OCI-LY7 (cell line): ENCODE results near the gene TCF12. TPM values are rescaled to one million over a fixed set of nuclear protein-coding genes. Genes with fewer than 3 reads are reported as not detected.
"Not testable (repeated sequence)": the region's sequence is repeated elsewhere in the genome, so short reads cannot be mapped to it uniquely, and the experiment has no call there.

Experiments
- BruUV-seq: library from RNA; stranded (reverse); fragments of 400-500 nt; replicated peaks from 2 replicates; lab custom pipeline; 2021; lab: Mats Ljungman, UMichigan
- CTCF ChIA-PET: fragments of 300-600 bp; sonication (Branson Sonifier 250); formaldehyde crosslinking; loops from one replicate; lab custom pipeline; 2022; ENCODE audit warnings: antibody characterized with exemption; ENCODE audit not compliant: unreplicated experiment; lab: Charles Lee
- POLR2A ChIA-PET: fragments of 300-600 bp; sonication (Branson Sonifier 250); formaldehyde crosslinking; loops from one replicate; lab custom pipeline; 2022; ENCODE audit warnings: antibody characterized with exemption; lab: Charles Lee
- DNase-seq: peaks from one replicate; pipeline ENCODE4 v3.0.0-alpha.2; 2015; ENCODE audit warnings: low spot score
- H2AFZ ChIP-seq: fragments of 200-600 bp; sonication (generic), shearing (Covaris generic); 2 replicates; pipeline ENCODE4 v1.6.1; 2014; ENCODE audit warnings: mild to moderate bottlenecking, antibody characterized with exemption, low read length, moderate library complexity
- H3K27ac ChIP-seq: fragments of 200-600 bp; sonication (generic); 2 replicates; pipeline ENCODE4 v1.5.1; 2014; ENCODE audit warnings: mixed run types, low read depth, mild to moderate bottlenecking, moderate library complexity, low read length, inconsistent platforms; ENCODE audit not compliant: poor library complexity, severe bottlenecking
- H3K36me3 ChIP-seq: fragments of 200-600 bp; sonication (generic); 2 replicates; pipeline ENCODE4 v1.6.1; 2014; ENCODE audit warnings: mild to moderate bottlenecking, antibody characterized with exemption, low read length, moderate library complexity, mixed read lengths; ENCODE audit not compliant: insufficient read depth
- H3K4me1 ChIP-seq: fragments of 200-600 bp; sonication (generic); 2 replicates; pipeline ENCODE4 v1.5.1; 2014; ENCODE audit warnings: mild to moderate bottlenecking, low read length; ENCODE audit not compliant: insufficient read depth, poor library complexity, severe bottlenecking
- H3K4me2 ChIP-seq: fragments of 200-600 bp; sonication (generic); 2 replicates; pipeline ENCODE4 v1.6.1; 2014; ENCODE audit warnings: mild to moderate bottlenecking, low read length
- H3K4me3 ChIP-seq: fragments of 200-600 bp; sonication (generic); 2 replicates; pipeline ENCODE4 v1.5.1; 2014; ENCODE audit warnings: mild to moderate bottlenecking, low read depth, low read length; ENCODE audit not compliant: poor library complexity, severe bottlenecking
- H3K79me2 ChIP-seq: fragments of 200-600 bp; sonication (generic); 2 replicates; pipeline ENCODE4 v1.6.1; 2016; ENCODE audit warnings: low read depth, mild to moderate bottlenecking, low read length, moderate library complexity, mixed read lengths; ENCODE audit not compliant: insufficient read depth
- H3K9me2 ChIP-seq: fragments of 200-600 bp; sonication (generic); 2 replicates; pipeline ENCODE4 v1.6.1; 2016; ENCODE audit warnings: mild to moderate bottlenecking, low read length, mixed read lengths; ENCODE audit not compliant: insufficient read depth
- H3K9me3 ChIP-seq: fragments of 200-600 bp; sonication (generic); 2 replicates; pipeline ENCODE4 v1.6.1; 2014; ENCODE audit warnings: mild to moderate bottlenecking, mixed run types, low read length, mixed read lengths
- H4K20me1 ChIP-seq: fragments of 200-600 bp; sonication (generic); 2 replicates; pipeline ENCODE4 v1.6.1; 2014; ENCODE audit warnings: mild to moderate bottlenecking, antibody characterized with exemption, low read length, moderate library complexity, mixed read lengths; ENCODE audit not compliant: insufficient read depth
- CTCF ChIP-seq: fragments of 200-600 bp; sonication (generic); conservative IDR thresholded peaks from 2 replicates; pipeline ENCODE4 v1.5.1; 2014; ENCODE audit warnings: mild to moderate bottlenecking, antibody characterized with exemption, low read length, moderate library complexity, mixed read lengths
- EZH2phosphoT487 ChIP-seq: fragments of 200-600 bp; sonication (generic); IDR thresholded peaks from 2 replicates; pipeline ENCODE4 v1.6.1; 2018; ENCODE audit warnings: low read depth, borderline replicate concordance, mild to moderate bottlenecking, mixed run types, antibody characterized with exemption, low read length, moderate library complexity, mixed read lengths
- intact Hi-C: fragments of 100-400 bp; cut with micrococcal nuclease; formaldehyde crosslinking; loops from one replicate; pipeline ENCODE4 v1.10.0; 2022; ENCODE audit not compliant: unreplicated experiment
- total RNA-seq, 2 experiments: library from RNA; depleted of rRNA in 1 of 2; stranded (reverse); fragments of >200 nt in 1 of 2; shearing (Covaris generic) in 1 of 2; gene quantifications; 2 replicates each; pipeline ENCODE4 v1.2.3, GENCODE V29; 2014 to 2022

Gene TCF12
- total RNA-seq, 2 experiments from 2014 or later, result 51.6 to 139 TPM

GRCh38 chr15:57005244-57005643, 86.8 kb downstream of the TCF12 start:
- H3K4me1 ChIP-seq, result no peaks in the 10 kb centered on the region
- no peaks in the 10 kb centered on the region for H3K9me3 ChIP-seq
- H3K9me2 ChIP-seq, result no peaks in the 10 kb centered on the region
- no peak for DNase-seq
- H3K27ac ChIP-seq, result no peak overlapping the region
- BruUV-seq, result no TSS peak
- TF ChIP-seq CTCF (no peak), EZH2phosphoT487 (no peak)
- ChIA-PET POLR2A (interaction anchor here (0.7 to 1.0 kb wide), 2 partner anchors 67 to 248 kb away, joined by 3 to 5 read pairs; no protein-coding TSS in a partner anchor), CTCF (no interaction called here)
- no peaks in the 10 kb centered on the region for H3K36me3 ChIP-seq
- H3K4me3 ChIP-seq, result no peak overlapping the region
- no peak overlapping the region for H3K4me2 ChIP-seq
- no peak overlapping the region for H2AFZ ChIP-seq
- intact Hi-C loops, result no loop called here
- H3K79me2 ChIP-seq, result no peaks in the 10 kb centered on the region
- no peaks in the 10 kb centered on the region for H4K20me1 ChIP-seq

DNA sequence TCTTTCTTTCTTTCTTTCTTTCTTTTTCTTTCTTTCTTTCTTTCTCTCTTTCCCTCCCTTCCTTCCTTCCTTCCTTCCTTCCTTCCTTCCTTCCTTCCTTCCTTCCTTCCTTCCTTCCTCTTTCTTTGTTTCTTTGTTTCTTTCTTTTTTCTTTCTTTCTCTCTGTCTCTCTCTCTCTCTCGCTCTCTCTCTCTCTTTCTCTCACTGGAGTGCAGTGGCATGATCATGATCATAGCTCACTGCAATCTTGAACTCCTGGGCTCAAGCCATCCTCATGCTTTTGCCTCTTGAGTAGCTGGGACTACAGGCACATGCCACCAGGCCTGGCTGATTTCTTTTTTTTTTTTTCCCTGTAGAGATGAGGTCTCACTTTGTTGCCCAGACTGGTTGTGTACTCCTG, 89.4 kb downstream of the TCF12 start:
- H4K20me1 ChIP-seq, BruUV-seq, intact Hi-C loops, H3K79me2 ChIP-seq, H3K27ac ChIP-seq, H3K4me3 ChIP-seq, H3K9me3 ChIP-seq, POLR2A ChIA-PET, H3K4me1 ChIP-seq, H3K9me2 ChIP-seq, DNase-seq, H3K4me2 ChIP-seq, H3K36me3 ChIP-seq, CTCF ChIA-PET, H2AFZ ChIP-seq: not testable (repeated sequence)

DNA sequence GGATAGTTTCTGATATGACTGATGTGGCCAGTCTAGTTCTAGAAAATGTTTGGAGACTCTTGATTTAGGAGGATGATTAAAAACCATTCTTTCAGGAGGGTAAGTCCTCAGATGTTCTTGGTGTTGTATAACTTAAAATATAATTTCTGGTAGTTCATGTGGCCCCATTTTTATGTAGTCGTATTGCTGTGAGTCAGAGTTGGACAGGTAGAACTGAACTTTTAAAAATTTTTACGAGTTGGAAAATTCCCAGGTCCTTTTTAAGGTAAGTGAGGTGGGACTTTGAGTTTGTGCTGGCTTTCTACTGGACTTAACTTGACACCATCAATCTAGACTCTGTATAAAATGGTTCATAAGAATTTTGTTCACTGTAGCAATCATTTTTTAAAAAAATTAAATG, 92.3 kb downstream of the TCF12 start:
- H3K4me1 ChIP-seq, result no peaks in the 10 kb centered on the region

More for the DNA sequence above, 92.3 kb downstream of the TCF12 start:
- Histone ChIP-seq H3K27ac (no peak overlapping the region), H3K9me2 (no peaks in the 10 kb centered on the region), H4K20me1 (0 out of 2 replicates have a peak, but pooled peaks cover 3% of the 10 kb centered on the region), H3K4me2 (no peak overlapping the region), H3K79me2 (no peaks in the 10 kb centered on the region), H3K4me3 (no peak overlapping the region), H2AFZ (no peak overlapping the region), H3K36me3 (no peaks in the 10 kb centered on the region; the same call in 1 of the 2 replicates), H3K9me3 (no peaks in the 10 kb centered on the region)
- ChIA-PET CTCF (no interaction called here), POLR2A (no interaction called here)
- no peak for DNase-seq
- no TSS peak for BruUV-seq
- intact Hi-C loops, result no loop called here
- TF ChIP-seq CTCF, result no peak
